Endothelial cell of umbilical vein (primary cell): ENCODE data around the gene SPSB2. TPM values are rescaled to one million over a fixed set of nuclear protein-coding genes. Genes with fewer than 3 reads are reported as not detected.

Experiments used
- BruUV-seq: library from RNA; stranded (reverse); fragments of 400-500 nt; replicated peaks from 2 replicates; lab custom pipeline; 2021; lab: Mats Ljungman, UMichigan
- CTCF ChIA-PET: fragments of 300-600, 350-600 bp; sonication (Branson Sonifier 250); formaldehyde crosslinking; loops from one replicate; lab custom pipeline; 2021; ENCODE audit warnings: antibody characterized with exemption, inconsistent platforms; lab: Charles Lee
- POLR2A ChIA-PET: fragments of 300-600, 350-600 bp; sonication (Branson Sonifier 250); formaldehyde crosslinking; loops from one replicate; lab custom pipeline; 2021; ENCODE audit warnings: antibody characterized with exemption, inconsistent platforms; lab: Charles Lee
- DNase-seq: peaks from one replicate; pipeline ENCODE4 v3.0.0-alpha.2; 2011; ENCODE audit warnings: low read depth, low spot score
- FAIRE-seq: peaks from 2 replicates; lab custom pipeline; 2011; peaks lifted over from hg19 to GRCh38; lab: Jason Lieb, UNC
- H2AFZ ChIP-seq: 2 replicates; pipeline ENCODE4 v1.6.0; 2012; ENCODE audit warnings: low read depth, low read length, control low read depth, inconsistent platforms
- H3K27ac ChIP-seq: 2 replicates; pipeline ENCODE4 v1.5.1; 2011; ENCODE audit warnings: low read depth, mild to moderate bottlenecking, control low read depth, low read length, moderate library complexity; ENCODE audit not compliant: insufficient read depth
- H3K27me3 ChIP-seq, 2 experiments: 2 replicates each; pipeline versions ENCODE4 v1.6.0 to v1.6.1; 2011; ENCODE audit warnings: low read length in 2 of 2, mixed read lengths in 1 of 2; ENCODE audit not compliant: control insufficient read depth in 2 of 2, insufficient read depth in 2 of 2
- H3K36me3 ChIP-seq, 2 experiments: 2 replicates in 1 of 2; 3 replicates in 1 of 2; pipeline ENCODE4 v1.5.1; 2011; ENCODE audit warnings: low read length in 2 of 2, mild to moderate bottlenecking in 1 of 2, moderate library complexity in 1 of 2; ENCODE audit not compliant: control insufficient read depth in 2 of 2, insufficient read depth in 2 of 2; ENCODE audit errors: extremely low read depth in 1 of 2
- H3K4me1 ChIP-seq: 3 replicates; pipeline ENCODE4 v1.5.1; 2011; ENCODE audit warnings: mild to moderate bottlenecking, low read length; ENCODE audit not compliant: control insufficient read depth, insufficient read depth; ENCODE audit errors: extremely low read depth
- H3K4me2 ChIP-seq: 2 replicates; pipeline ENCODE4 v1.6.1; 2011; ENCODE audit warnings: low read length, control low read depth, mixed read lengths; ENCODE audit not compliant: insufficient read depth
- H3K4me3 ChIP-seq, 3 experiments: fragments of 200-600 bp in 1 of 3; sonication (generic), shearing (Covaris generic) in 1 of 3; replicated peaks in 1 of 3; 2 replicates each; pipeline ENCODE4 v1.5.1; 2011 to 2016; ENCODE audit warnings: control low read depth in 3 of 3, low read length in 3 of 3, mild to moderate bottlenecking in 2 of 3, inconsistent platforms in 1 of 3, low read depth in 1 of 3, moderate library complexity in 1 of 3; ENCODE audit not compliant: insufficient read depth in 1 of 3
- H3K79me2 ChIP-seq: 2 replicates; pipeline ENCODE4 v1.6.0; 2012; ENCODE audit warnings: low read length, inconsistent platforms; ENCODE audit not compliant: control insufficient read depth, insufficient read depth
- H3K9ac ChIP-seq: replicated peaks from 2 replicates; pipeline ENCODE3; 2011; ENCODE audit warnings: low read length, control low read depth; ENCODE audit not compliant: insufficient read depth; ENCODE audit errors: extremely low read depth
- H3K9me1 ChIP-seq: replicated peaks from 3 replicates; pipeline ENCODE4 v1.6.0; 2011; ENCODE audit warnings: mild to moderate bottlenecking, low read length; ENCODE audit not compliant: control insufficient read depth, insufficient read depth; ENCODE audit errors: extremely low read depth
- H3K9me3 ChIP-seq: replicated peaks from 2 replicates; pipeline ENCODE4 v1.5.1; 2012; ENCODE audit warnings: low read length, inconsistent platforms; ENCODE audit not compliant: control insufficient read depth, insufficient read depth
- H4K20me1 ChIP-seq: replicated peaks from 2 replicates; pipeline ENCODE3; 2011; ENCODE audit warnings: mild to moderate bottlenecking, low read length; ENCODE audit not compliant: control insufficient read depth, insufficient read depth; ENCODE audit errors: extremely low read depth
- EZH2 ChIP-seq: IDR thresholded peaks from 2 replicates; pipeline ENCODE4 v1.6.1; 2012; ENCODE audit warnings: borderline replicate concordance, low read depth, mild to moderate bottlenecking, moderate library complexity, low read length, inconsistent platforms; ENCODE audit not compliant: severe bottlenecking
- FOS ChIP-seq: IDR thresholded peaks from 2 replicates; pipeline ENCODE4 v1.6.1; 2011; ENCODE audit warnings: mild to moderate bottlenecking, low read length, moderate library complexity, borderline replicate concordance; ENCODE audit not compliant: insufficient read depth
- GATA2 ChIP-seq: IDR thresholded peaks from 2 replicates; pipeline ENCODE4 v1.7.0; 2011; ENCODE audit warnings: low read depth, mild to moderate bottlenecking, moderate library complexity, mixed read lengths, low read length; ENCODE audit not compliant: insufficient read length, insufficient read depth
- JUN ChIP-seq: IDR thresholded peaks from 2 replicates; pipeline ENCODE4 v1.6.1; 2011; ENCODE audit warnings: borderline replicate concordance, low read depth; ENCODE audit not compliant: insufficient read length, insufficient read depth
- MYC ChIP-seq: IDR thresholded peaks from one replicate; pipeline ENCODE4 v1.6.1; 2011; ENCODE audit warnings: mild to moderate bottlenecking, low read depth, low read length
- POLR2A ChIP-seq: IDR thresholded peaks from 2 replicates; pipeline ENCODE4 v1.6.1; 2012; ENCODE audit warnings: low read depth, mild to moderate bottlenecking, control low read depth, low read length
- POLR2AphosphoS5 ChIP-seq: IDR thresholded peaks from 2 replicates; pipeline ENCODE4 v1.6.1; 2012; ENCODE audit warnings: low read depth, mild to moderate bottlenecking, control low read depth, low read length, moderate library complexity; ENCODE audit not compliant: insufficient read depth
- dilution Hi-C: fragments of 300-500 bp; cut with MboI; formaldehyde crosslinking; loops from one replicate; pipeline ENCODE4 v1.15.0; 2019; ENCODE audit warnings: low sequenced_read_pairs; ENCODE audit not compliant: extremely low pct_ligation_motif_present
- intact Hi-C: fragments of 100-400 bp; cut with micrococcal nuclease; formaldehyde crosslinking; loops from one replicate; pipeline ENCODE4 v1.10.0; 2022
- polyA plus RNA-seq, 4 experiments: library from polyadenylated mRNA; depleted of rRNA in 3 of 4; stranded (reverse) in 3 of 4; unstranded in 1 of 4; fragments of >200 nt; gene quantifications; 2 replicates each; pipeline versions ENCODE4 v1.2.1 to v1.2.3, GENCODE V29; 2011 to 2012; ENCODE audit warnings: missing spikeins in 1 of 4
- total RNA-seq: library from RNA; stranded (reverse); gene quantifications from 2 replicates; pipeline ENCODE4 v1.2.3, GENCODE V29; 2021
- TF ChIP-seq, protein P1 (sequence below), 2 donors: IDR thresholded peaks; 1 replicate in 1 of 2; 2 replicates in 1 of 2; pipeline ENCODE4 v1.5.1; 2011; ENCODE audit warnings: low read length in 2 of 2, mild to moderate bottlenecking in 2 of 2, moderate library complexity in 2 of 2, control low read depth in 1 of 2, inconsistent platforms in 1 of 2, low read depth in 1 of 2; ENCODE audit not compliant: insufficient read depth in 1 of 2; ENCODE audit errors: extremely low read depth in 1 of 2
- TF ChIP-seq, protein P2 (sequence below): IDR thresholded peaks from 2 replicates; pipeline ENCODE4 v1.6.1; 2011; ENCODE audit not compliant: insufficient read depth, insufficient read length

Gene SPSB2
- total and polyA plus RNA-seq, 2 donors (not counting 3 experiments of a cell fraction or from before 2014, with no cell fraction given): 3.8 to 6.9 TPM

GRCh38 chr12:6846316-6846869, 26.7 kb downstream of the SPSB2 start:
- H3K4me1 ChIP-seq: peaks cover 11% of the 10 kb centered on the region
- no peaks in the 10 kb centered on the region for H3K9me1 ChIP-seq
- no peak for FAIRE-seq
- peaks cover 11 to 42% of the 10 kb centered on the region in 2 experiments for H3K36me3 ChIP-seq
- H3K9me3 ChIP-seq: no peaks in the 10 kb centered on the region
- H3K4me2 ChIP-seq: no peak overlapping the region
- DNase-seq: no peak
- TF ChIP-seq POLR2AphosphoS5: no peak
- no peak for TF ChIP-seq POLR2A
- TF ChIP-seq FOS: no peak
- no peak for TF ChIP-seq EZH2
- TF ChIP-seq, protein P1, sequence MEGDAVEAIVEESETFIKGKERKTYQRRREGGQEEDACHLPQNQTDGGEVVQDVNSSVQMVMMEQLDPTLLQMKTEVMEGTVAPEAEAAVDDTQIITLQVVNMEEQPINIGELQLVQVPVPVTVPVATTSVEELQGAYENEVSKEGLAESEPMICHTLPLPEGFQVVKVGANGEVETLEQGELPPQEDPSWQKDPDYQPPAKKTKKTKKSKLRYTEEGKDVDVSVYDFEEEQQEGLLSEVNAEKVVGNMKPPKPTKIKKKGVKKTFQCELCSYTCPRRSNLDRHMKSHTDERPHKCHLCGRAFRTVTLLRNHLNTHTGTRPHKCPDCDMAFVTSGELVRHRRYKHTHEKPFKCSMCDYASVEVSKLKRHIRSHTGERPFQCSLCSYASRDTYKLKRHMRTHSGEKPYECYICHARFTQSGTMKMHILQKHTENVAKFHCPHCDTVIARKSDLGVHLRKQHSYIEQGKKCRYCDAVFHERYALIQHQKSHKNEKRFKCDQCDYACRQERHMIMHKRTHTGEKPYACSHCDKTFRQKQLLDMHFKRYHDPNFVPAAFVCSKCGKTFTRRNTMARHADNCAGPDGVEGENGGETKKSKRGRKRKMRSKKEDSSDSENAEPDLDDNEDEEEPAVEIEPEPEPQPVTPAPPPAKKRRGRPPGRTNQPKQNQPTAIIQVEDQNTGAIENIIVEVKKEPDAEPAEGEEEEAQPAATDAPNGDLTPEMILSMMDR (IDR thresholded peaks at IDR 0.05; ENCODE audit: extremely low read depth in 1 of 2, insufficient read depth in 1 of 2, low read depth in 1 of 2, low read length in 2 of 2): no peak
- TF ChIP-seq MYC: no peak
- no peak for TF ChIP-seq JUN
- TF ChIP-seq, protein P2, sequence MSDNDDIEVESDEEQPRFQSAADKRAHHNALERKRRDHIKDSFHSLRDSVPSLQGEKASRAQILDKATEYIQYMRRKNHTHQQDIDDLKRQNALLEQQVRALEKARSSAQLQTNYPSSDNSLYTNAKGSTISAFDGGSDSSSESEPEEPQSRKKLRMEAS: no peak
- TF ChIP-seq GATA2: no peak
- no peak overlapping the region for H3K4me3 ChIP-seq
- no peaks in the 10 kb centered on the region for H3K27me3 ChIP-seq
- intact Hi-C loops: no loop called here
- ChIA-PET CTCF (interaction anchor here (0.8 to 1.0 kb wide), 2 partner anchors 12 to 93 kb away, joined by 3 read pairs; partner anchors contain the start of gene MLF2), POLR2A (no interaction called here)
- dilution Hi-C loops: no loop called here
- H3K79me2 ChIP-seq: peaks cover 20% of the 10 kb centered on the region
- no TSS peak for BruUV-seq
- no peak overlapping the region for H2AFZ ChIP-seq
- no peak overlapping the region for H3K9ac ChIP-seq
- H4K20me1 ChIP-seq: no peaks in the 10 kb centered on the region
- no peak overlapping the region for H3K27ac ChIP-seq
